HG03025 (cell line): Measurements from ENCODE around the gene PHLDB1.
"Not testable (repeated sequence)": the region's sequence is repeated elsewhere in the genome, so short reads cannot be mapped to it uniquely, and the experiment has no call there.

Experiments used
- ATAC-seq: cut with Tn5 transposase; IDR thresholded peaks from one replicate; pipeline ENCODE4 v1.9.1; 2021; ENCODE audit warnings: mild to moderate bottlenecking, moderate library complexity; ENCODE audit not compliant: unreplicated experiment, low FRiP score

The PHLDB1 gene

GRCh38 chr11:118657709-118658428 is 50.5 kb downstream of the PHLDB1 start:
- no peak for ATAC-seq

DNA sequence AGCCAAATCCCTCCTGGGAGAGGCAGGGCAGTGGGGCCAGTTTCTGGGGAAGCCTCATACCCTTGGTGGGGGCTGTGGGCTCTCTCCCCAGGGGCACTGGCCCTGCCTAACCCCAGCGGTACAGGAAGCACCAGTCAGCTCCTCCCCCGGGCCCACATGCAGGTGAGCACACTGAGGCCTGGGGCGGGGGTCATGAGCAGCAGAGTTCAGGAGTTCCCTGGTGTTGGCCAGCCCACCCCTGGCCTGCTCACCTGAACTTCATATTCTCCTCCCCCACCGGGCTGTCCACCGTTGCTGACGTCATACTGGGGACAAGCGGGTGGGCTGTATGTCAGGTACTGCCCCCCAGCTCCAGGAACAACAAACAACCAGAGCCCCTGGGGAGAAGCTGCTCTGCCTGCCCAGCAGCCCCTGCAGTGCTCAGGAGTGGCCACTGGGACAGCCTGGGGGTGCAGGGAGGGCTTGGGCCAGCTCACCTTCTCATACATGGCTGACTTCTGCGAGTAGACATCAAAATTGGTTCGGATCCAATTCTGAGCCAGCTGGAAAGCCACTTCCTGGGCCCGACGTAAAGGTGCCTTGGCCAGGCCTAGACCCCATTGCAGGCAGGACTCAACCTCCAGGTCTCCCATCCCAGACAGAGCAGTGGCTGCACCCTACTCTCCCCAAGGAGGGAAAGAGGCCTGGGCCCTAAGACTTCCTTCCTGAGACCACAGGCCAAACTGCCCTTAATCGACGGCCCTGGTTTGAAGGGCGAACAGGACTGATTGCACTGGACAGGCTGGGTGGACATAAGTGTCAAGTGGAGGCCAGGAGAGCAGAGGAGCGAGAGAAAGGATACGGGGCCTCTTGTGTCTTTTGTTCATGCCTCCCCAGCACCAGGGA is 51.3 kb downstream of the PHLDB1 start:
- no peak for ATAC-seq

GRCh38 chr11:118659314-118659952 is 52.0 kb downstream of the PHLDB1 start:
- peak; percentile 76 for ATAC-seq

DNA sequence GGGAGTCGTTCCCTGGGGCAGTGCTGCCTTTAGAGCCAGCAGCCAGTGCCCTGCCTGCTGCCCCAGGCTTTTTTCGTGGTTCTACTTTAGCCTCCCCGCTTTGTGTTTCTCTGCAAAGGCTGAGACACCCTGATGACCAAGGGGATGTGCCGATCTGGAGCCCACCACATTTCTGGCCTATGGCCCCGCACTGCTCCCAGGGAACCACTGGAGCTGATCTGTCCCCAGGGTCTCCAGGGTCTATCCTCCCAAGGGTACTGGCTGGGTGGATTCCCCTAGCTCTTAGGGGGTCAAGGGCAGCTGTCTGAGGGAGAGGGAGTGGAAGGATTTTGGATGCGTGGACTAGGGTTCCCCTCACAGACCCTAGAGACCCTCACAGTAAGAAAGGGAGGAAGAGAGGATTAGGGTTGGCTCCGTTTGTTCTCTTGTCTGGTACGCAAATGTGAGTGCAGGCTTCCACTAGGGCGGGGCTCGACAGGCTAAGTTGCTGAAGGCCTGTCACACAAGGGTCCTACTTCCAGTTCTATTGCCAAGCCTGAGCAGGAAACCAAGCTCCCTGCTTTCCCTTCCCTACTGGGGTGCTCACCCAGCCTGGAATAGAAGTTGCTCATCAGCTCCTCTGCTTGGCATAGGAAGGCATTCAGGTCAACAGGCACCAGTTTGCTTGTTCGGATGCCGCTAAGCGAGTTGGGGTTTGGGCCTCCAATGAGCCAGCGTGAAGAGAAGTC is 52.7 kb downstream of the PHLDB1 start:
- ATAC-seq: no peak

DNA sequence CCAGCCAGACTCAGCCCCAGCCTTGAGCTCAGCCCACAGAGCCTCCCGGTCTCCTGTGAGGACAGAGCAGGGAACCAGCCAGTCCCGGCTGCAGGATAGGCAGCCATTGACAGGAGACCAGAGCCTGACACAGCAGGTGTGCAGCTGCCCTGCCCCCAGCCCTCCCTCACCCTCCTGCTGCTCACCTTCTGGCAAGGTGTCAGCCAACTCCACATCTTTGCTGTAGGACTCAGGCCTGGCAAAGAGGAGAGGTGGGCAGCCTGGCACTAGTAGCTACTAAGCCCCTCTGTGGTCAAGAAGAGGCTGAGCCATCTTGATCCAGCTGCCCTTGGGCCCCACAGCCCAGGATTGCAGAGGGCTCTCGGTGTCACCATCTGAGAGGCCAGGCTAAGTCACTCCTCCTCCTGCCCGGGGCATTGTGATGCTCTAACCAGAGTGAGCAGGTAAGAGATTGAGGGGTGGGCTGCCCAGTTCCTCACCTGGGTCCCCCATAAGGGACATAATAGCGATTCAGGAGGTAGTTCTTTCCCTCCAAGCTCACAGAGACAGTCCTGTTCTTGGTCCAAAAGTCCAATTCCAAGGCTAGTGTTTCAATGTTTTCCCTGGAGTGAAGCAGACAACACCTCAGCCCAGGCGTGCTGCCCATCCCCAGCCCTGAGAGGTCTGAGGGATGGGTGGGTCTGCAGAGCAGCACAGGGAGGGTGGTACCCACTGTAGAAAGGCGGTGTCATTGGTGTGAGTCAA is 53.4 kb downstream of the PHLDB1 start:
- no peak for ATAC-seq

DNA sequence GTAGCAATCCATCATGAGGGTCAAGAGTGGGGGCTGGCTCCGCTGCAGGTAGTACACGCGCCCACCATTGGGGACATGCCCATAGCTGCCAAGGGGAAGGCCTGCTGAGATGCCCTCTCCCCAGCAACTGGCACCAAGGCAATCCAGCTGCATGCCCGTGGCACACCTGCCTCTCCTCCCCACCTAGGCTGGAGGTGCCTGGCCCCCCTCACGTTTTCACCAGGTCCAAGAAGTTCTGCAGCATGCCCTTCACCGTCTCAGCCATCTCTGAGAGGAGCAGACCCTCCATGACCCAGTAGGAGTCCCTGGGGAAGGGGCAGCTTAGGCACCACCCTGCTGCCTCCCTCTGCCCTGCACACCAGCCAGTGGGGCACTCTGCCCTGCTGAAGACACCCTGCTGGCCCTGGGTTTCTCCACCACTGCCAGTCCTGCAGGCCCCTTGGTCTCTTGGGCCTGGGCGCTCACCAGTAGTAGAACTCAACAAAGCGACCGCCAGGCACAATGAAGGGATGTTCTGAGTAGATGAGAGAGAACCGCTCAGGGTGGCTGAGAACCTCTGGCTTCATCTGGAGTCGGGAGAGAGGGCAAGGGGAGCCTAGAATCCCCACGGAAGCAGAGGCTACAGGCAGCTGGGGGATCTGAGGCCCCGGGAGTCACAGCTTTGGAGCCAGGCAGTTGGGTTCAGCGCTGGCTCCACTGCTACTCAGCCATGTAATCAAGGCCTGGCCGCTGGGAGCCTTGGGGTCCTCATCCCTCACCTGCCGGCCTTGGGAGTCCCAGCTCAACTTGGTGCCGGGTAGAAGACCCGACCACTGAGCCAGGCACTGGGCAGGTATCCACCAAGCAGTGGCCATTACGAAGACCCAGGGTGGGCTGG is 54.2 kb downstream of the PHLDB1 start:
- no peak for ATAC-seq

- no peak for ATAC-seq
These were observed 55.2 kb downstream of the PHLDB1 start for GRCh38 chr11:118662401-118663271.

- no peak for ATAC-seq
These were observed 56.0 kb downstream of the PHLDB1 start for GRCh38 chr11:118663381-118663780.

GRCh38 chr11:118663902-118664301 is 56.5 kb downstream of the PHLDB1 start:
- no peak for ATAC-seq

GRCh38 chr11:118666371-118666770 is 59.0 kb downstream of the PHLDB1 start:
- no peak for ATAC-seq

DNA sequence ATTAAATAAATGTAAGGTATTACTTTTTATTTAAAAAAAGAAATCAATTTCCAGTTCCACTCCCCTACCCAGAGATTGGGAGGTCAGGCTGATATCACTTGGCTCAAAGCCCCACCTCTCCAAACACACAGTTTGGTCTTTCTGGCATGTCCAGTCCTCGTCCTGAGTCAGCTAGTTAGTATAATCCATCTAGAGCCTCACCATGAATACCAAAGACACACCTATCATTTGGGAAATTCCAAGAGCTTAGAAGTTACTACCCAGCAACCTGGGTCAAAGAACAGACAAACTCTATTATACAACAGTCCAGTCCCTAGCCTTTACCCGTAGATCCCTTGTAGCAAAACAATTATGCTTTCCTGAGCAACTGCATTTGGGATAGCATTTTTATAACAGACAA is 62.6 kb downstream of the PHLDB1 start:
- no peak for ATAC-seq

GRCh38 chr11:118671254-118671653 is 63.8 kb downstream of the PHLDB1 start:
- ATAC-seq: no peak

GRCh38 chr11:118672846-118673245 is 65.4 kb downstream of the PHLDB1 start:
- no peak for ATAC-seq

DNA sequence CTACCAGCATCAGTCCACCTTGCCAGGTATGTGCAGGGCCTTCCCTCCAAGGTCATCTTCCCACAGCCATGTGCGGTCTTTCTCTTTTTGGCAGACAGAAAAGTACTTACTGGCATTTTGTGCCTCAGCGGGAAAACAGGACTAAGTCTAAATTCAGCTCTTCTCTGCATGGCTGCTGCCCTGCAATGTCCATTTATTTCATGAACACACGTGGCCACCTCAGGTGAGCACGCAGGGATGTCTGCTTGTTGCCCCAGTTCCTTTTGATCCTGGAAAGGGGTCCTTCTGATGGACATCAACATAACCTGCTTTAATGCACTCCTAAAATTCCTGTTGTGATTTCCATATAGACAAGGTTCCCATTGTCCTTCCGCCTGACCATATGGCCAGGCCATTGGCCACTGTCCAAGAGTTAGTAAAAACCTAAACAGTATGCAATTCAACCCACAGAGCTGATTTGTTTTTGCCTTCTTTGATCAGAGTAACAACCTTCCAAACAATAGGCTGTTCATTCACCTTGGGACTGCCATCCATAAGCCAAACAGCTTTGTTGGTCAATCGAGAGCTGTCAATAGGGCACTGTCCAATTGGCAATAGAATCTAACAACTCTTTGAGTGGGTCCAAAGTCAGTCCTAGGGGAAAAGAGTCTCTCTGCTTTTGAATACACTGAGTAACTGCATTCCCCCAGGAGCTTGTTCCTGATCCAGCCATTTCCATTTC is 66.1 kb downstream of the PHLDB1 start:
- ATAC-seq: no peak

DNA sequence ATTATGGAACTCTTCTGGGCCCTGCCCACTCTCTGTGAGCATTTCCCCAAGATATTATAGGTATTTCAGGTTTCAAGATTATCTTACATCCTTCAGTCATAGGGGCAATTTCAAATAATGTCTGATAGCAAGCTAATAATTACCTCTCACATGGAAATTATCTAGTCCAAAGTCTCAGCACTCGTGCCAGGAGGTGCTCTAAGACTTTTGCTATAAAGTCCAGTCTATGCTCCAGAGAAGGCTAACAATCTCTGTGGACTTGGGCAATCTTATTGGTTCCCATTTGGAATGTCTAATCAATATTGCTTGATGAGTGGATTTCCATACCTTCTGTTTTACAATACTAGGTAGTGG is 66.6 kb downstream of the PHLDB1 start:
- no peak for ATAC-seq

DNA sequence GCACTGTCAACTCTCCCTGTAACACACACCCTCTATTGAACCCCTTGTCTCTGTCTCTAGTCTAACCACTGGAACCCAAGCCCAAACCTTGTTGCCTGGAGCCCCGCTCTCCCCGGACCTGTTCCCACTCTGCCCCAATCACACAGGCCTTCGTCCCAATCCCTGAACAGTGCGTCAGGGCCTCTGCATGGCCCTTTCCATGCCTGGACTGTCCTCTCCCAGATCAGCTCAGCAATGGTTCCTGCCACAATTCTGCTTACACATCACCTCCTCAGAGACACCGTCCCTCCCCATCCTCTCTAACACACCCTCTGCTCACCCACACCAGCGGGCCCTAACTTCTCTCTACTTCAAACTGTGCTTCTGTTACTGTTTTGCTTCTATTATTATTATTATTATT is 70.6 kb downstream of the PHLDB1 start:
- no peak for ATAC-seq

GRCh38 chr11:118678908-118679307 is 71.5 kb downstream of the PHLDB1 start:
- ATAC-seq: not testable (repeated sequence)

DNA sequence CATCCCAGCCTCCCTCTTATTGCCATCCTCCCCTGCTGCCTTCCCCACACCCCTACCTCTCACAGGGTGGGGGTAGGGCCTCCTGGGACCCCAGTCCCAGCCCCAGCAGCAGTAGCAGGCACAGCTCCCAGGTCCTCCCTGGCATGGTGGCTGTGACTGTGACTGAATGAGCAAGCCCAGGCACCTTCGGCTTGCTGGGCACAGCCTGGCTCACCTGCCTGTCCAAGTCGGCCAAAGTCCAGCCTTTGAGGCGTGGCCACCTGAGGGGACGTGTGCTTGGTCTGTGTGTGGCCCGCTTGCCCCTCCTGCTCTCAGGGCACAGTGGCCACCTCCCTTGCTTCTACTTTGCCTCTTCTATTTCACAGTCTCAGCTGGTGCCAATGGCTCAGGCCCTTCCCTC is 72.1 kb downstream of the PHLDB1 start, which contains the start of gene TREH:
Gene TREH (minus strand): TSS at position 168 of the 400 bp plus-strand sequence. CDS start 23 bp downstream, at position 145.
- ATAC-seq: no peak
